HG02678 (cell line): ENCODE measurements around the gene HEXIM1.
"Not testable (repeated sequence)": the region's sequence is repeated elsewhere in the genome, so short reads cannot be mapped to it uniquely, and the experiment has no call there.

Source experiments
- ATAC-seq: cut with Tn5 transposase; IDR thresholded peaks from one replicate; pipeline ENCODE4 v1.9.1; 2021; ENCODE audit warnings: mild to moderate bottlenecking, moderate library complexity; ENCODE audit not compliant: unreplicated experiment

HEXIM1 gene

GRCh38 chr17:45112559-45113423 is 35.5 kb upstream of the HEXIM1 start:
- ATAC-seq = no peak

- no peak for ATAC-seq
Measured at GRCh38 chr17:45113424-45113754, 34.9 kb upstream of the HEXIM1 start.

- no peak for ATAC-seq
Measured at GRCh38 chr17:45114117-45114932, 34.0 kb upstream of the HEXIM1 start.

- no peak for ATAC-seq
Measured at GRCh38 chr17:45115015-45115625, 33.2 kb upstream of the HEXIM1 start.

- no peak for ATAC-seq
Measured at GRCh38 chr17:45115871-45116270, 32.4 kb upstream of the HEXIM1 start.

DNA sequence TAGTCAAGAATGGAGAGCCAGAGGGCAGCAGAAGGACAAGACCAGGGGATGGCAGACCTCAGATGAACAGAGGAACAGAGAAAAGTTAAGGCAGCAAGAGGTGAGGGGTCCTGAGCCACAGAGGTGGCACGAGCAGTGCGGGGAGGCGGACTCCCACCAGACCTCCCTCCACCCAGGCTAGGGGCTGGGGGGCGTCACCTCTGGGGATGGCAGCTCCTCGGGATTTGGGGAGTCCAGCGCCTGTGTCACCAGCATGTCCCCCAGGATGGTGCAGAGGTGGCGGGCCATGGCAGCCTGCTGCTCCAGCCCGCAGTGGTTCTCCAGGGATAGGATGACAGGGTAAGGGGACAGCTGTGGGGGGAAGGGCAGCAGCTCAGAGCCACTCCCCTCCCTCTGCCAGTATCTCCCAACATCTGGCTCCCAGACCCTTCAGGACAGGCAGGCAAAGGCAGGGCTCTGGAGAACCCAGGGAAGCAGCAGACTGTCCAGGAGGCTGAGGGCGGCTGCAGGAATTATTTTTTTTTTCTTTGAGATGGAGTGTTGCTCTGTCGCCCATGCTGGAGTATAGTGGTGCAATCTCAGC is 31.8 kb upstream of the HEXIM1 start:
- no peak for ATAC-seq

DNA sequence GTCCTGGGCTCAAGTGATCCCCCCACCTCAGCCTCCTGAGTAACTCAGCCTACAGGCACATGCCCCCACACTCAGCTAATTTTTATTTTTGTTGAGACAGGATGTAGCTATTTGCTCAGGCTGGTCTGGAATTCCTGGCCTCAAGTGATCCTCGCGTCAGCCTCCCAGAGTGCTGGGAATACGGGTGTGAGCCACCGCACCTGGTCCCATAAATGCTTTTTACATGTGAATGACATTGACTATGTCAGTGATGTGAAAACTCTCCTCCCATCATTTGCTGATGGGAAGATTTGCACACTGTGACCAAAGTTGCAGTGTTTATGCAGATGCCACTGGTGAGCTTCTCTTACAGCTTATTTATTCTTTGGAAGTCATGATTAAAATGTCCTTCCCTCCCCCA is 30.9 kb upstream of the HEXIM1 start:
- ATAC-seq = no peak

- ATAC-seq = no peak
Measured at GRCh38 chr17:45117848-45118646, 30.2 kb upstream of the HEXIM1 start.

DNA sequence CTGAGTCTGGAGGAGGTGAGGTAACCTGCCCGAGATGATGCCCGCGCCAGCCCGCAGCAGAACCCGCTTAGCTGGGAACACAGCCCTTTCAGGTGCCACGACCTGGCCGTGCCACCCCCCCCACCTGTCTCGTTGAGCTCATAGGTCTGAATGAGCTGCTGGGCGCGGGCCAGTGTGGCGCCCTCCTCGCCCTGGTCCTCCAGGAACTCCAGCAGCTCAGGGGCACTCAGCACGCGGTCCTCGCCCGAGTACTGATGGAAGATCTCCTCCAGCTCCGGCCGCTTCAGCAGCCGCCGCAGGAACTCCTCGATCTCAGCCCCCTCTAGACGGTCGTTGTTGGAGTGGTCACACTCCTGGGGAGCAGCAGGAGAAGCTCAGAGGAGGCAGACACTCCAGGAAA is 29.6 kb upstream of the HEXIM1 start:
- no peak for ATAC-seq

DNA sequence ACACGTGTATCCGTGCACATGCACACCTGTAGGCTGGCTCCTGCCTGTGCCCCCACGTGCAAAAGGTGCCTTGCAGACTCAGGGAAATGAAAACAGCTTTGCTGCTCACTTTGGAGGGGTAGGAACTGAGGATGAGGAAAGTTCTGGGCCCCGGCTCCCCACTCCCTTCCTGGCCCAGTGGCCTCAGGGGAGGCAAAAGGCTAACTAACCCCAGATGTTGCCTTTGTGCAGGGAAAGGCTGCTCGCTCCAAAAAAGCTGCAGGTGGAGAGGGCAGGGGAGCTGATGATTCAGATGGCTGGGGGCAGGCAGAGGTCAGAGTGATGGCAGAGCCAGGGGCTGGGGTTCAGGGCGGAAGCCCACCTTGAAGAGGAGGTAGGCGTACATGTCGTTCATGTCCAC is 28.3 kb upstream of the HEXIM1 start:
- ATAC-seq = no peak

GRCh38 chr17:45120558-45120957 is 27.7 kb upstream of the HEXIM1 start:
- ATAC-seq = no peak

- no peak for ATAC-seq
Measured at GRCh38 chr17:45121055-45121454, 27.2 kb upstream of the HEXIM1 start.

- ATAC-seq = no peak
Measured at GRCh38 chr17:45123076-45123770, 25.1 kb upstream of the HEXIM1 start.

DNA sequence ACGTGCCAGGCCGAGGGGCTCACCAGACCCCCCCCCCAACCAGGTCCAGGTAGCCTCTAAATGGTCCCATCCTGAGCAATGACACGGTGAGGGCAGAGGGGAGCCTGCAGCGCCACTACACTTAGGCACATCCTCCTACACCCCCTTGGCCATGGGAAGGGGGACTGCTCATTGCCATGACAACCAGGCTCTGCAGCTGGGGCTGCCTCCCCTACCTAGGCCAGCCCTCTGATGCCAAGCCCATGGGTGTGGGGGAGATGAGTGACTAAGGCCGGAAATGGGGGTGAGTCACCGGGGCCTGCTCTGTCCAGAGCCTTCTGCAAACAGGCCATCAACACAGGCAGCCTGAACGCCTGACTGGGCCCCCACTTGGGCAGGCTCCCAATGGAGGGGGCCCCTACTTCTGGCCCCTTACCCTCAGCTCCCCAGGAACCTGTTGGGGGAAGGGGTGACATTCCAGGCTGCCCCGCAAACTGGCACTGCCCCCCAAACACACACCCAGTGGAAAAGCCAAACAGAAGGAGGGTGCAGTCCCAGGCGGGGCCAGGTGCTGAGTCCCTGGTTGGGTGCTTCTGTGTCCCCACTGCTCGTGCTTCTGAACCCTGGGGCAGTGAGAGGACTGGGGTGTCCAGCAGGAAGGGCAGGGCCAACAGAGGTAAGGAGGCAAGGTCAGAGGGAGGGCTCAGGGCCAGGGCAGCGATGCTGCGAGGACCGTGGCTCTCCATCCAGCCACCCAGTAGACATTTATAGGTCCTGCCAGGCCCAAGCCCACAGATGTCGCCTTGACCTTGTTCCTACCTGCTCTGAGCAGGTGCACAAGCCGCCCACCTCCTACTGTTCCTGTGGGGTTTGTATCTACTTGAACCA is 24.1 kb upstream of the HEXIM1 start:
- ATAC-seq = no peak

- ATAC-seq = not testable (repeated sequence)
Measured at GRCh38 chr17:45124797-45125122, 23.5 kb upstream of the HEXIM1 start.

- no peak for ATAC-seq
Measured at GRCh38 chr17:45125509-45125908, 22.8 kb upstream of the HEXIM1 start.

GRCh38 chr17:45127207-45127547 is 21.1 kb upstream of the HEXIM1 start:
- ATAC-seq = no peak

- ATAC-seq = no peak
Measured at GRCh38 chr17:45127548-45128300, 20.6 kb upstream of the HEXIM1 start.

DNA sequence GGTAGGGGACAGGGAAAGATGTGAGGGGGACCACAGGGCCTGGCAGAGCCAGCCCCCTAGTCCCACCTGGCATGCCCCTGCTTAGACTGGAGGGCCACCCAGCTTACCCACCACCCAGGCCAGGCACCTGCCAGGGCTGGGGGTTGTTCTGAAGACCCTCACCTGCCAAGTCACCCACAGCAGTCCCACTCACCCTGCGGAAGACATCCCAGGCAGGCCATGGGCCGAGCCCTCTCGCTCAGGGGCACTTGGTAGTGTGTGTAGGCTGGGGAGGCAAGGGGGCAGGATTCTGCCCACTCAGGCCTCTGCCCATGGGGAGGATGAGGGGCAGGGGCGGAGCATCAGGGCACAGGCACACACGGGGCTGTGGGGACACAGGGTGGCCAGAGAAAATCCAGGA is 19.9 kb upstream of the HEXIM1 start:
- ATAC-seq = no peak
